ENCODE results near the gene CAMK2N1.

DNA sequence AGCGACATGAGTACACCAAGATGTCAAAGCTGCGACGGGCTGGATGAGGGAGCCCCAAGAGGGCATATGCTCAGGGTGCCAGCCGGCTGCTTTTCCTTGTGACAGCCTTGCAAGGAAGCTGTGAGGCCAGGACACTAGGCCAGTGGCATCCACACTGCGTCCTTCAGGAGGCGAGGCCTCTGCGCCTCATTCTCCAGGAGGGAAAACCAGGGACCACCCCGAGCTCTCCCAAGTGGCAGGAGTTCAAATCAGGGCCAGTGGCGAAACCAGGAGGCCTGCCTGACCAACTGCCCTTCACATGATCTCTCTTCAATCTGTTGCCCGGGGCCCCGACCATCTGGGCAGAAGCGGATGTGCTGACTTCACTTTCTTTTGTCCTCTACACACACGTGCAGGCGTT is 13.7 kb upstream of the CAMK2N1 start:
- TF ChIP-seq, protein P1, sequence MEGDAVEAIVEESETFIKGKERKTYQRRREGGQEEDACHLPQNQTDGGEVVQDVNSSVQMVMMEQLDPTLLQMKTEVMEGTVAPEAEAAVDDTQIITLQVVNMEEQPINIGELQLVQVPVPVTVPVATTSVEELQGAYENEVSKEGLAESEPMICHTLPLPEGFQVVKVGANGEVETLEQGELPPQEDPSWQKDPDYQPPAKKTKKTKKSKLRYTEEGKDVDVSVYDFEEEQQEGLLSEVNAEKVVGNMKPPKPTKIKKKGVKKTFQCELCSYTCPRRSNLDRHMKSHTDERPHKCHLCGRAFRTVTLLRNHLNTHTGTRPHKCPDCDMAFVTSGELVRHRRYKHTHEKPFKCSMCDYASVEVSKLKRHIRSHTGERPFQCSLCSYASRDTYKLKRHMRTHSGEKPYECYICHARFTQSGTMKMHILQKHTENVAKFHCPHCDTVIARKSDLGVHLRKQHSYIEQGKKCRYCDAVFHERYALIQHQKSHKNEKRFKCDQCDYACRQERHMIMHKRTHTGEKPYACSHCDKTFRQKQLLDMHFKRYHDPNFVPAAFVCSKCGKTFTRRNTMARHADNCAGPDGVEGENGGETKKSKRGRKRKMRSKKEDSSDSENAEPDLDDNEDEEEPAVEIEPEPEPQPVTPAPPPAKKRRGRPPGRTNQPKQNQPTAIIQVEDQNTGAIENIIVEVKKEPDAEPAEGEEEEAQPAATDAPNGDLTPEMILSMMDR (IDR thresholded peaks at IDR 0.05; ENCODE audit: low read length), result no peak
- TF ChIP-seq EZH2 (IDR thresholded peaks at IDR 0.05; ENCODE audit: borderline replicate concordance, low read length), result no peak

Data from OCI-LY1 (cell line).